ENCODE measurements around the gene AGAP1. TPM values are rescaled to one million over a fixed set of nuclear protein-coding genes. Genes with fewer than 3 reads are reported as not detected.

Gene AGAP1
- total RNA-seq, 1 donor from 2014 or later, result 43.8 TPM

DNA sequence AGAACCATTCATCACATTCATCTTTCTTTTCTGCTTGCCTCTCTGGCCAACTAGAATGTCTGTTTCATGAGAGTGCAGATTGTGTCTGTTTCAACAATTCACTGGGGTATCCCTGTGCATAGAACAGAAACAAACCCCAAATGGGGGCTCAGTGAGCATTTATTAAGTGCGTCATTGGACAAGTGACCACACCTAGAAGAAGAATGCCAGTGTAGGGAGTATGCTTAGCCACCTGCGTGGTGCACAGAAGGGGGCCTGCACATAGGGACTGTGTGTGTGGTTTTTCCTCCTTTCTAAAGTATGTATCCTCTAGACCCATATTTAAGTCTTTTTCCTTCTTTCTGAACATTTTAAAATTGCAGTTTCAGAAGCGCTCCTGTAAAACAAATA is 255.9 kb downstream of the AGAP1 start:
- Mint-ChIP-seq H3K36me3 (ENCODE audit: unreplicated experiment) (peaks cover 17% of the 10 kb centered on the region), H3K27me3 (ENCODE audit: unreplicated experiment) (no peaks in the 10 kb centered on the region), H3K4me3 (ENCODE audit: unreplicated experiment) (peak overlapping the region; percentile 44), H3K9me3 (ENCODE audit: unreplicated experiment) (no peaks in the 10 kb centered on the region), H3K4me1 (ENCODE audit: unreplicated experiment) (peaks cover 50% of the 10 kb centered on the region), H3K27ac (ENCODE audit: unreplicated experiment) (peak overlapping the region; percentile 91)
- DNase-seq (ENCODE audit: extremely low spot score, unreplicated experiment), result no peak
- TF ChIP-seq, protein P1, sequence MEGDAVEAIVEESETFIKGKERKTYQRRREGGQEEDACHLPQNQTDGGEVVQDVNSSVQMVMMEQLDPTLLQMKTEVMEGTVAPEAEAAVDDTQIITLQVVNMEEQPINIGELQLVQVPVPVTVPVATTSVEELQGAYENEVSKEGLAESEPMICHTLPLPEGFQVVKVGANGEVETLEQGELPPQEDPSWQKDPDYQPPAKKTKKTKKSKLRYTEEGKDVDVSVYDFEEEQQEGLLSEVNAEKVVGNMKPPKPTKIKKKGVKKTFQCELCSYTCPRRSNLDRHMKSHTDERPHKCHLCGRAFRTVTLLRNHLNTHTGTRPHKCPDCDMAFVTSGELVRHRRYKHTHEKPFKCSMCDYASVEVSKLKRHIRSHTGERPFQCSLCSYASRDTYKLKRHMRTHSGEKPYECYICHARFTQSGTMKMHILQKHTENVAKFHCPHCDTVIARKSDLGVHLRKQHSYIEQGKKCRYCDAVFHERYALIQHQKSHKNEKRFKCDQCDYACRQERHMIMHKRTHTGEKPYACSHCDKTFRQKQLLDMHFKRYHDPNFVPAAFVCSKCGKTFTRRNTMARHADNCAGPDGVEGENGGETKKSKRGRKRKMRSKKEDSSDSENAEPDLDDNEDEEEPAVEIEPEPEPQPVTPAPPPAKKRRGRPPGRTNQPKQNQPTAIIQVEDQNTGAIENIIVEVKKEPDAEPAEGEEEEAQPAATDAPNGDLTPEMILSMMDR (IDR thresholded peaks at IDR 0.05), result no peak

DNA sequence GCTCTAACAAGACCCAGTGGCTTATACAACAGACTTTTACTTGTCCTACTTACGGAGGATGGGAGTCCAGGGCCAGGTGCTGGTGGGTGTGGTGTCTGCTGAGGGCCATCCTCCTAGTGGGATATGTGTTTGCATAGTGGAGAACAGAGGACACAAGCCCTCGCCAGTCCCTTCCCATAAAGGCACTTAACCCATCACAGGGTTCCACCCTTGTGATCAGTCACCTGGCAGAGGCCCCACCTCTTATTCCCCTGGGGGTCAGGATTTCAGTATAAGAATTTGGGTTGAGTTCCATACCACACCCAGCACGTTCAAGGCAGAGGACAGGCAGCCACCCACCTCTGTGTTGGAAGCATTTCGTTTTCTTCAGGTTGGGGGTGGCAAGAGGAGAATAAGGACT is 259.0 kb downstream of the AGAP1 start:
- Mint-ChIP-seq H3K4me1 (ENCODE audit: unreplicated experiment) (peaks cover 27% of the 10 kb centered on the region), H3K27me3 (ENCODE audit: unreplicated experiment) (no peaks in the 10 kb centered on the region), H3K9me3 (ENCODE audit: unreplicated experiment) (no peaks in the 10 kb centered on the region), H3K27ac (ENCODE audit: unreplicated experiment) (no peak overlapping the region), H3K36me3 (ENCODE audit: unreplicated experiment) (peaks cover 13% of the 10 kb centered on the region), H3K4me3 (ENCODE audit: unreplicated experiment) (no peak overlapping the region)
- no peak for DNase-seq (ENCODE audit: extremely low spot score, unreplicated experiment)
- TF ChIP-seq, protein P1 (IDR thresholded peaks at IDR 0.05), result no peak

DNA sequence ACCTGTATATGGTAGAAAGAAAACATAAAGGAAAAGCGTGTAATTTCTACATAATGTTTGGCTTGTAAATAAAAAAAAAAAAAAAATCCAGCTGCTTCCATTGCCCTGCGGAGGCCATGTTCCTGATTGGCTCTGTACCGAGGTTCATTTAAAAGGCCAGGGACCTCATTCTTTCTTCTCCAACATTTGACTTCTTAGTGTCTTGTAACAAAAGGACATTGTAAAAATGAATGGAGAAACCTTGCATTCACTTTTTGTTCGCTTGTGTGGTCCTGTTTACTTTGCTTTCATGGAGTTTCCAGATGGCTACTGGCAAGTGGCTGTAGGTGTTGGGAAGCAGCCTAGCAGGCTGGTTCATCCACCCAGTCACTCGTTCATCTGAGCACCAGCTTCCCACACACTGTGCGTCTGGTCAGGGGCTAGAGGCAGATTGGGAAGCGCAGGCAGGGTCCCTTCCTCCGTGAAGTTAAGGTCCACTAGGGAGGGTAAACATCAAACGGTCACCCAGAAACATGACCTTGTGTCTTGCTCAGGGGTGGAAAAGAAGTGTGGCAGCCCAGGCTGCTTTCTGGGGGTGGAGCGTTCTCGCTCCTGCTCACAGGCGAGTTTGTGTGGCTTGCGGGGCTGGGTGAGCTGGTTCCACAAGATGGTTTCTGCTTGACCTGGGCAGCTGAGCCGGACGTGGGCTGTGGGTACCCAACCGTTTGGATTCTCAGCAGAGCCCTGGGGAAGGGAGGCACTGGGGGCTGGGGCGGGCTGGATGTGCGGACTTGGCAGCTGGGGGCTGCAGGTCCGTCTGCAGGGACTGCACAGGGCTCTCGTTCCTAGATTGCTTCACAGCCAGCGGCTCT is 260.7 kb downstream of the AGAP1 start:
- H3K27me3 Mint-ChIP-seq (ENCODE audit: unreplicated experiment), result no peaks in the 10 kb centered on the region
- peaks cover 13% of the 10 kb centered on the region for H3K36me3 Mint-ChIP-seq (ENCODE audit: unreplicated experiment)
- DNase-seq (ENCODE audit: extremely low spot score, unreplicated experiment), result no peak
- H3K9me3 Mint-ChIP-seq (ENCODE audit: unreplicated experiment), result no peaks in the 10 kb centered on the region
- no peak overlapping the region for H3K4me3 Mint-ChIP-seq (ENCODE audit: unreplicated experiment)
- H3K27ac Mint-ChIP-seq (ENCODE audit: unreplicated experiment), result no peak overlapping the region
- peaks cover 9% of the 10 kb centered on the region for H3K4me1 Mint-ChIP-seq (ENCODE audit: unreplicated experiment)
- TF ChIP-seq, protein P1 (IDR thresholded peaks at IDR 0.05), result no peak

DNA sequence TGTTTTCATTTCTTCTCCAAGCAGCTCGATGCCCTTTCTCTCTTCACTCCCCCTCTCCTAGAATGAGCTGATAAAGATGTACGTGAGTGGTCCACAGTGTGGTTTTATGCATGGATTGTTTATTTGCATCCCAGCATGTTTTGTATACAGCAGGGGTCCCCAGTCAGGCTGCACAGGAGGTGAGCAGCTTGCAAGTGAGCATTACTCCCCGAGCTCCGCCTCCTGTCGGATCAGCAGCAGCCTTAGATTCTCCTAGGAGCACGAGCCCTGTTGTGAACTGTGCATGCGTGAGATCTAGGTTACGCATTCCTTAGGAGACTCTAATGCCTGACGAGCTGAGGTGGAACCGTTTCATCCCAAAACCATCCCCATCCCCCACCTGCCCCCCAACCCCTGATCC is 262.6 kb downstream of the AGAP1 start:
- H3K4me3 Mint-ChIP-seq (ENCODE audit: unreplicated experiment), result no peak overlapping the region

DNA sequence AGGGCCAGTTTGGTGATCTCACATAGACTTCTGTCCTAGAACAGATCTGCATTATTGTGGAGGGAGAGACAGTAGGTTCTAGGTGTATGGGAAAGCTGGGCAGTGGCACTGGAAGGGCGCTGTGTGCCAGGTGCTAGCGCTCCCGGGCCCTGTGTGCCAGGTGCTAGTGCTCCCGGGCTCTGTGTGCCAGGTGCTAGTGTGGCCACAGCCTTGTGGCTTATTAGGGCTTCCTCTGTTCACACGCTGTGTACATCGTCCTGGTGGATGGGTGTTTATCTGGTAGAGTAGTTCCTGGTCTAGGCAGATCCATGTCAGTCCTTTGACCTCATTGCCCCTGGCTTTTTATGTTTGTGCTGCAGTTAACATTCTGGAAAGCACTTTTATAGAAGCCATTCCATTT is 263.4 kb downstream of the AGAP1 start:
- Mint-ChIP-seq H3K27ac (ENCODE audit: unreplicated experiment) (no peak overlapping the region), H3K9me3 (ENCODE audit: unreplicated experiment) (no peaks in the 10 kb centered on the region), H3K36me3 (ENCODE audit: unreplicated experiment) (no peaks in the 10 kb centered on the region), H3K27me3 (ENCODE audit: unreplicated experiment) (no peaks in the 10 kb centered on the region), H3K4me3 (ENCODE audit: unreplicated experiment) (no peak overlapping the region), H3K4me1 (ENCODE audit: unreplicated experiment) (no peaks in the 10 kb centered on the region)
- no peak for DNase-seq (ENCODE audit: extremely low spot score, unreplicated experiment)
- TF ChIP-seq, protein P1 (IDR thresholded peaks at IDR 0.05), result no peak

More for the DNA sequence above, 262.6 kb downstream of the AGAP1 start:
- Mint-ChIP-seq H3K27me3 (ENCODE audit: unreplicated experiment) (no peaks in the 10 kb centered on the region), H3K27ac (ENCODE audit: unreplicated experiment) (no peak overlapping the region), H3K36me3 (ENCODE audit: unreplicated experiment) (peaks cover 3% of the 10 kb centered on the region), H3K4me1 (ENCODE audit: unreplicated experiment) (no peaks in the 10 kb centered on the region), H3K9me3 (ENCODE audit: unreplicated experiment) (no peaks in the 10 kb centered on the region)
- TF ChIP-seq, protein P1 (IDR thresholded peaks at IDR 0.05), result no peak
- DNase-seq (ENCODE audit: extremely low spot score, unreplicated experiment), result no peak

Data from osteocyte (in vitro differentiated cells).